AG09319 (cell line): ENCODE measurements around the gene NTN5.

Experiments used
- DNase-seq: peaks from one replicate; pipeline ENCODE4 v3.0.0-alpha.2; 2010; ENCODE audit warnings: low read depth; ENCODE audit errors: extremely low read depth
- TF ChIP-seq, protein P1 (sequence below): IDR thresholded peaks from 2 replicates; pipeline ENCODE4 v1.5.1; 2011; ENCODE audit warnings: low read depth, mild to moderate bottlenecking, inconsistent platforms, low read length, moderate library complexity

NTN5 gene

GRCh38 chr19:48616491-48617056 is 56.2 kb downstream of the NTN5 start:
- TF ChIP-seq, protein P1, sequence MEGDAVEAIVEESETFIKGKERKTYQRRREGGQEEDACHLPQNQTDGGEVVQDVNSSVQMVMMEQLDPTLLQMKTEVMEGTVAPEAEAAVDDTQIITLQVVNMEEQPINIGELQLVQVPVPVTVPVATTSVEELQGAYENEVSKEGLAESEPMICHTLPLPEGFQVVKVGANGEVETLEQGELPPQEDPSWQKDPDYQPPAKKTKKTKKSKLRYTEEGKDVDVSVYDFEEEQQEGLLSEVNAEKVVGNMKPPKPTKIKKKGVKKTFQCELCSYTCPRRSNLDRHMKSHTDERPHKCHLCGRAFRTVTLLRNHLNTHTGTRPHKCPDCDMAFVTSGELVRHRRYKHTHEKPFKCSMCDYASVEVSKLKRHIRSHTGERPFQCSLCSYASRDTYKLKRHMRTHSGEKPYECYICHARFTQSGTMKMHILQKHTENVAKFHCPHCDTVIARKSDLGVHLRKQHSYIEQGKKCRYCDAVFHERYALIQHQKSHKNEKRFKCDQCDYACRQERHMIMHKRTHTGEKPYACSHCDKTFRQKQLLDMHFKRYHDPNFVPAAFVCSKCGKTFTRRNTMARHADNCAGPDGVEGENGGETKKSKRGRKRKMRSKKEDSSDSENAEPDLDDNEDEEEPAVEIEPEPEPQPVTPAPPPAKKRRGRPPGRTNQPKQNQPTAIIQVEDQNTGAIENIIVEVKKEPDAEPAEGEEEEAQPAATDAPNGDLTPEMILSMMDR, result no peak
- no peak for DNase-seq

GRCh38 chr19:48616041-48616436 is 56.8 kb downstream of the NTN5 start:
- TF ChIP-seq, protein P1, result no peak
- DNase-seq, result no peak

DNA sequence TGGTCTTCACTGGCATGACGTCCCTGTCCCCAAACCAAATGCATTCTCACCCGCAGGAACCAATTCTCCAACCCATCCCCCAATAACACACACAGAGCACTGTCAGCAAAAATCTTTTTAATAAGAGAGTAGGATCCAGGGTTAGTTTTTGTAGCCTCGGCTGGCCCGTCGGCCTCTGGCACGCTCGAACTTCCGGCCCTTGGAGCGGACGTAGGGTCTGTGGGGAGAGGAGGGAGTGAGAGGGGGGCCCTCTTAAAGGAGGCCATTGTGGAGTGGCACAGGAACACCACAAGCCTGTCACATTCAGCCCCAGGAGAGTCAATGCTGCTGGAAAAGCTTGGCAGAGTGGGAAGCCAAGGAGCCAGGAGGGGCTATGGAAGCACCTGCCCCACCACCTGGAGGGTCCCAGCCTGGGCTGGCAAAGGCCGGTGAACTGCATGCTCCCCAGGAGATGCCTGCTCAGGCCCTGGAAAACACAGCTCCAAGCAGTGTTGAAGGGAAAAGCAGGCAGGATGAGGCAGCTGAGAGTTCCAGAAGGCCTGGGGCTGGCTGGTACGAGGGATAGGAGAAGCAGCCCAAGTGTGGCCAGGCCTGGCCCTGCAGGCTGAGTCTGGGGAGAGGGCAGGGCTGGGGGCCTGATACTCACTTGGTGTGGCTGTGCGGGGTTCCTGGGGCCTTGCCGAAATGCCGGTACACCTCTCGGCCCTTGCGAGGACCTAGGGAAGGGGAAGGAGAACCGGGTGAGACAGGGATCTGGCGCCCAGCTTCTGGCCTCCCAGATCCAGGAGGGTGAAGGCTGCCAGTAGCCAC is 57.4 kb downstream of the NTN5 start:
- DNase-seq, result no peak

DNA sequence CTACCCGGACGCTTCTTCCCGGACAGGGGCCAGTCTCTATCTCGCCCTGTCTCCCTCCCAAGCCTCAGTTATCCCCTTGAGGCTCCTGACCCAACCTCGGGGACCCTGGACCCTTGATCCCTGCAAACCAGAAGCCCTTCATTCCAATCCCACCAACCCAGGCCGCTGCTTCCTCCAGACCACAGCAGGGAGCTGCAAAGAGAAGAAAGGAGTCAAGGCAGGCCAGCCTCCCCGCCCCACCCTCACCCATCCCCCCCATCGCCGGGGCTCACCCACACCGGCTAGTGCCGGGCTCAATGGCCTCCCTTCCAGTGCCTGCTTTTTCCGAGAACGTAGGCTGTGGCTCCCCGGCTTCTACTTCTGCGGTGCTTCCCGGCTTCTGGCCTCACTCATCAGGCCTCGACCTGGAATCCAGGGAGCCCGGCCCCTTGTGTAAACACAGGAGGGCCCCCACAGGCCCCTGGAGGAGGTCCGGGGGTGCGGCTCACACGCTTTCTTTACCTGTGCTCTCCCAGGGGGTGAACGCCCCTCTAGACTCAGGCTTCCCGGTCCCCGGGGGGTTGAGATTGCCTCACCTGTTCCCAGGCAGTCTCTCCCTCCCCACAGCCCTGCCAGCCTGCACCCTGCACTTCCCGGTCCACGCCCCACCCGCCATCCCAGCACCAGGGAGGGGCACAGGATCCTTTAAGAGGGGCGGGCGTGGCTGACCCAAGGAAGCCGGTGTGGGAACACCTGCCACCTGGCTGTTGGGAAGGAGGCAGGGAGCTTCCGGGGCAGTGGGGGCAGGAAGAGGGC is 58.2 kb downstream of the NTN5 start, which contains the start of gene FAM83E:
Gene FAM83E, minus strand, starts transcription at position 641 of the 795 bp plus-strand sequence. CDS start 1,704 bp downstream, outside the sequence.
- TF ChIP-seq, protein P1, result no peak
- no peak for DNase-seq

More for the DNA sequence above, 57.4 kb downstream of the NTN5 start:
- TF ChIP-seq, protein P1, result no peak

GRCh38 chr19:48613852-48614435 is 58.9 kb downstream of the NTN5 start:
- DNase-seq, result no peak
- TF ChIP-seq, protein P1, result no peak

DNA sequence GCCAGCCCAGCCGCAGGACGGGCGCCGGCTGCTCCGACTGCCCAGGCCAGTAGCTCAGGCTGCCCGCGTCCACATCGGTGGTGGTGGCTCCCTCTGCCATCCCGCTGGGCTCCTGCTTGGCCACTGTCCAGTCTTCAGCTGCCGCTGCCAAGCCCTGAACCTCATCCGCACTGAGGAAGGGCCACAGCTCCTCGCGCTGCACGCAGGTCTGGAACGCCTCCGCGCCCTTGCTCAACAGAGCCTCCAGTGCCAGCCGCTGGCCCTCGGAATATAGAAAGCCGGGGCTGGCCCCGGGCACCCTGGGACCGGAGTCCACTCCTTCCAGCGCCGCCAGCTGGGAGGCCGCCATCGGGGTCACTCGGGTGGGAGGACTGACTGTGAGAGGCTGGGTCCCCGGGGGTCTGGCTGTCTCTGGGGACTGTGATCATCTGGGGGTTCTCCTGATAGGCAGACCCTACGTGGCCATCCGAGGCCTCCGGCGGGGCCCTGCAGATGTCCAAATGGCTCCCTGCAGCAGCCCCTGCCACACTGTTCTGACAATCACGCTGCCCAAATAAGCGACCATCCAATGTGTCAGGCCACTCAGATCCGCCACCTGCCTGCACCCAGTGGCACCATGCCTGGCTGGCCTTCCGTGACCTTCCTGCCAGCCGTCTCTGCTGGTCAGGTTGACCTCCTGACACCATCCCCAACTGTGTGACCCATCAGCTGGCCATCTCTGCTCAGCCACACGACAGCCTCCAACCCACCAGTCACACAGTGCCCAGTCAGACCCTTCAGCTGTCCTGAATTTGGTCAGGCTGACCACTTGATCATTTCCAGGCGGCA is 59.6 kb downstream of the NTN5 start:
- DNase-seq, result no peak
- TF ChIP-seq, protein P1, result no peak
